Transverse colon (tissue), 4 donors: ENCODE data around the gene OLR1.

Experiments used
- EP300 ChIP-seq: sonication (generic); formaldehyde crosslinking; IDR thresholded peaks from one replicate; pipeline ENCODE4 v1.6.1; 2017; ENCODE audit warnings: antibody characterized with exemption, low read depth
- POLR2A ChIP-seq: fragments of 450-650 bp; IDR thresholded peaks from one replicate; pipeline ENCODE4 v1.6.1; 2016; ENCODE audit warnings: antibody characterized with exemption, mild to moderate bottlenecking, moderate library complexity
- POLR2AphosphoS5 ChIP-seq, 3 donors: sonication (generic); formaldehyde crosslinking; IDR thresholded peaks; one replicate each; pipeline ENCODE4 v1.6.1; 2016; ENCODE audit warnings: antibody characterized with exemption in 3 of 3
- TF ChIP-seq, protein P1 (sequence below), 5 experiments: fragments of 200-600 bp in 3 of 5; fragments of 450-650 bp in 2 of 5; sonication (generic) in 3 of 5; IDR thresholded peaks; 1 replicate in 2 of 5; 2 replicates in 3 of 5; pipeline ENCODE4 v1.5.1; 2016 to 2017; ENCODE audit warnings: antibody characterized with exemption in 5 of 5, inconsistent platforms in 3 of 5, mild to moderate bottlenecking in 2 of 5, moderate library complexity in 1 of 5

- TF ChIP-seq, protein P1, sequence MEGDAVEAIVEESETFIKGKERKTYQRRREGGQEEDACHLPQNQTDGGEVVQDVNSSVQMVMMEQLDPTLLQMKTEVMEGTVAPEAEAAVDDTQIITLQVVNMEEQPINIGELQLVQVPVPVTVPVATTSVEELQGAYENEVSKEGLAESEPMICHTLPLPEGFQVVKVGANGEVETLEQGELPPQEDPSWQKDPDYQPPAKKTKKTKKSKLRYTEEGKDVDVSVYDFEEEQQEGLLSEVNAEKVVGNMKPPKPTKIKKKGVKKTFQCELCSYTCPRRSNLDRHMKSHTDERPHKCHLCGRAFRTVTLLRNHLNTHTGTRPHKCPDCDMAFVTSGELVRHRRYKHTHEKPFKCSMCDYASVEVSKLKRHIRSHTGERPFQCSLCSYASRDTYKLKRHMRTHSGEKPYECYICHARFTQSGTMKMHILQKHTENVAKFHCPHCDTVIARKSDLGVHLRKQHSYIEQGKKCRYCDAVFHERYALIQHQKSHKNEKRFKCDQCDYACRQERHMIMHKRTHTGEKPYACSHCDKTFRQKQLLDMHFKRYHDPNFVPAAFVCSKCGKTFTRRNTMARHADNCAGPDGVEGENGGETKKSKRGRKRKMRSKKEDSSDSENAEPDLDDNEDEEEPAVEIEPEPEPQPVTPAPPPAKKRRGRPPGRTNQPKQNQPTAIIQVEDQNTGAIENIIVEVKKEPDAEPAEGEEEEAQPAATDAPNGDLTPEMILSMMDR (IDR thresholded peaks at IDR 0.05): no peak
- TF ChIP-seq POLR2AphosphoS5 (IDR thresholded peaks at IDR 0.05): peak; percentile 8 to 68 (median 48)
- no peak for TF ChIP-seq POLR2A
- TF ChIP-seq EP300: no peak
These were observed 48.6 kb upstream of the OLR1 start for GRCh38 chr12:10220398-10221077.
